Measurements from ENCODE around the gene F2RL3.

DNA sequence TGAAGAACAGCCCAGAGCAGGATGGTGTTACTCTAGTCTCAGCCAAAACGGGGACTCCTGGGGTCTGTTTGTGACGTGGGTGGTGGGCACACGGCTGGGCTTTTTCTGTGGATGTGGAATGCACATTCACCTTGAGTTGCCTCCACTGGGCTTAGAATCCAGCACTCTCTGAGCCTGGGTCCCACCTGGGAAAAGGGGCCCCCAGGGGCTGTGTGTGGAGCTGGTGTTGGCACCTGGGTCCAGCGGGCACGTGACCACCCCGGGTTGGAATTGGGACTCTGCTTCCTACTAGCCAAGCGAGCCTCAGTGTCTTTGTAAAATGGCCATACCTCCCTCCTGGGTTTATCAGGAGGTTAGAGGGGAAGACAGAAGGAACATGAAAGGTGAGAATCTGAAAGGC, 29.2 kb upstream of the F2RL3 start:
- TF ChIP-seq, protein P1, sequence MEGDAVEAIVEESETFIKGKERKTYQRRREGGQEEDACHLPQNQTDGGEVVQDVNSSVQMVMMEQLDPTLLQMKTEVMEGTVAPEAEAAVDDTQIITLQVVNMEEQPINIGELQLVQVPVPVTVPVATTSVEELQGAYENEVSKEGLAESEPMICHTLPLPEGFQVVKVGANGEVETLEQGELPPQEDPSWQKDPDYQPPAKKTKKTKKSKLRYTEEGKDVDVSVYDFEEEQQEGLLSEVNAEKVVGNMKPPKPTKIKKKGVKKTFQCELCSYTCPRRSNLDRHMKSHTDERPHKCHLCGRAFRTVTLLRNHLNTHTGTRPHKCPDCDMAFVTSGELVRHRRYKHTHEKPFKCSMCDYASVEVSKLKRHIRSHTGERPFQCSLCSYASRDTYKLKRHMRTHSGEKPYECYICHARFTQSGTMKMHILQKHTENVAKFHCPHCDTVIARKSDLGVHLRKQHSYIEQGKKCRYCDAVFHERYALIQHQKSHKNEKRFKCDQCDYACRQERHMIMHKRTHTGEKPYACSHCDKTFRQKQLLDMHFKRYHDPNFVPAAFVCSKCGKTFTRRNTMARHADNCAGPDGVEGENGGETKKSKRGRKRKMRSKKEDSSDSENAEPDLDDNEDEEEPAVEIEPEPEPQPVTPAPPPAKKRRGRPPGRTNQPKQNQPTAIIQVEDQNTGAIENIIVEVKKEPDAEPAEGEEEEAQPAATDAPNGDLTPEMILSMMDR (IDR thresholded peaks at IDR 0.05; ENCODE audit: low read depth, low read length) = no peak
- TF ChIP-seq MYC (IDR thresholded peaks at IDR 0.05; ENCODE audit: low read depth, low read length) = no peak
